ENCODE results near the gene SH2D7.
A peak's percentile ranks its signal among the peaks of the same experiment; 100 is the strongest.

SH2D7 gene

DNA sequence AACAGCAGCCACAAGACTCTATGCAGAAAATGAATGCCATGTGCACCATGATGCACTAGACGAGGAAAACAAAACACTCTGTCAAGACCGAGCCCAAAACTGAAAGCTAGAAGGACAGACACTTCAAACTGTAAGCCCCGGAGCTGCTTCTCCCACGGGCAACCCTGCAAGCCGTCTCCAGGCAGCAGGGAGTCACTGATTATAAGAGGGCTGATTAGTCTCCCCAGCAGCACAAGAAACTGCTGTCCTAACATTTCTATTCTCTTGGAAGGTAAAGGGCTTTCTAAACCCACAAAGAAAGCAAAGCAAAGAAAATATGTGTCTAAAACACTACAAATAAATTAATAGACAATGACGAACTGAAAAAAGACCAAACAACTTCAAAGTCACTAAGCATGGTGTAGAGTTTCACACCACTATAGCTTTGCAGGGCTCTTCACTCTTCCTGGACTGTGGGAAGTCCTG is 30.4 kb upstream of the SH2D7 start:
- DNase-seq = peak in 1 of 5 donors; percentile 63

GRCh38 chr15:78063217-78063616 is 29.1 kb upstream of the SH2D7 start:
- DNase-seq = no peak

DNA sequence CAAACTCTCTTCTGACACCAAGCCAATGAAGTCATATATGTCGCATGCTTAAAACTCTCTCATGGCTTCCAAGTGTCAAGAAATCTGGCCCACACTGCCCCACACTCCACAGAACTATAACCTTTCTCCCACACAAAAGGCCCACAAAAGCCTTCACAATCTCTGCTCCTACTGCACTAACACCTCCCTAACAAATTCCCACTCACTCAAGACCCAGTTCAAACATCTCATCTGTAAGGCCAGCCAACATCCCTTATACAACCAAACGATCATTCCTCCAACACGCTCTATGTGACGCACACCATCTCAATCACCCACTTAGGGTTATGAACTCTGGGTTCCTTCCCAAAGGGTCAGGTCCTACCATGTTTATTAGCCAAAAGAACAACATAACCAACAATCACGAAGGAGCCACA is 28.4 kb upstream of the SH2D7 start:
- no peak for DNase-seq

GRCh38 chr15:78064544-78064943 is 27.8 kb upstream of the SH2D7 start:
- no peak for DNase-seq

DNA sequence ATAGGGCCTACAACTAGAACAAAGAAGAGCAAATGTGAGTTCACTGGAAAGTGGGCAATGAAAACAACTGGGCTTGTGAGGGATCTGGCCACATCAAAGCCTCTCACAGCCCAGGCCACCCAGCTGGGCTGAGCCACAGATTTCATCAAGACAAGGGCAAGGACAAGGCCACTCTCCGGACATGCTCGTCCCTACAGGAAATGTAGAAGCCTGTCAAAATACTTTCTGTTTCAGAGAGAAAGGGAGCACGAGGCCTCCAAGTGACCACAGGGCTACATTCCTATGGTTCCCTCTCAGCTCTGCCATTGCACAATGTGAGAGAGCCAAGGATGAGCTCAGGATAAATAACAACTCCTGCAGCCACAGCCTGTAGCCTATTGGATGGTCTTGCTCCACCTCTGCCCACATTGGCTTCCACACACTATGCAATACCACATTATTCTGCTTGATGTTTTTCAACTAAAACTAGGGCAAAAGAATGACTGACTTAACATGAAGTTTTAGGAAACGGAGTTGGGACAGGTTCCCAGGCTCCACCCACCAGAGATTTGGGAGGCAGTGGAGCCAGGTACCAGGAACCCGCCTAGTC is 27.0 kb upstream of the SH2D7 start:
- peak in 1 of 5 donors; percentile 18 for DNase-seq

- peak in 1 of 5 donors; percentile 16 for DNase-seq
These were observed 26.1 kb upstream of the SH2D7 start for GRCh38 chr15:78065973-78066946.

DNA sequence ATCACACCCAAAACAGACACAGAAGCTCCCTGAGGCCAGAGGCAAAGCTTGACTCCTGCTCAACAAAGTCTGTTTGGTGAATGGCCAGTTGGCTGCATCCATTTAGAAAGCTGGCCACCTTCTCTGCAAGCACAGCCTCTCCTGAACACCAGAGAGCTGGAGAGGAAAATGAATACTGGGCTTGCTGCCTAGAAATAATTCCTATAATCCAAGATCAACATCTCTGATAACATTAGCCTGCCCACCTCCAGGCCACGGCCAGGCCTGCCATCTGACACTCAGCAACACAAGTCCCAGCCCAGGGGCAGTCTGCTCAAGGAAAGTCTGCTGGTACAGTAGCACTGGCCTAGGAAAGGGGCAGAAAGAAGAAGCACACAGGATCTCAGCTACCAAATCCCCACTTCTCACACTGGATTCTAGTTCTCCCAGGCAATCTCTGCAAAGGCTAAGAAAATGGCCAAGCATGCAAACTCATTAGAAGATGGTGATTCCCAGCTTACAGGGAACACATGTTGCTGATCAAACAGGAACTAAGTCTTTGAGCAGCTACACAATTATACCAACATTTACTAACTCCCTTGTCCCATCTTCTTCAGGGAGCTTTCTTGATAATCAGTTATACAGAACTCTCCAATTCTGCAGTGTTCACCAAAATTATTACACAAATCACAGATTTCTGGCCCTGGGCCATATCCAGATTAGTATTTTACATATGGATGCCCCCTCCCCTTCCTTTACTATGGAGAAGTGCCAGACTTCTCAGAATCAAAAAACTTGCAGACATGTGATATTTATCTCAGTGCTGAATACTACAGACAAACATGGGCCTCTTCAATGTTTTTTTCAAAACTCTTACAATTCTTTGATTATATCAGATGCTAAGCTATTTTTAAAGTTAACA is 24.8 kb upstream of the SH2D7 start:
- no peak for DNase-seq

DNA sequence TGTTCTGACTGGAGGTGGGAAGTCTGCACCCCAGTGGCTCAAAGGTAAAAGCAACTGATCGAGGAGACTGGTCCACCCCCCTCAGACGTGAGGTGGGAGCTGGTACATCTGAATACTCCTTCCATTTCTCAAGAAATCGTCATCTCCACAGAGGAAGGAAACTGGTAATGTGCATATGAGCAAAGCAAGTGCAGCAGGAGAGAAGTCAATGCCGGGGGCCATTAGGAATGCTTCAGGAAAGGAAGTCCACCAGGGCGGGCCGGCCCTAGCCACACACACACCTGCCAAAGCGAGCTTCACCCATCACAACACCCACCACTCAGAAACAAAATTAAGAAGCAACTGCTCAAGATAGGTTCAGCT is 23.3 kb upstream of the SH2D7 start:
- DNase-seq = no peak

GRCh38 chr15:78069462-78070029 is 22.8 kb upstream of the SH2D7 start:
- DNase-seq = peak in 1 of 5 donors; percentile 32

GRCh38 chr15:78070049-78070700 is 22.2 kb upstream of the SH2D7 start:
- DNase-seq = peak in 3 of 5 donors; percentile 23 to 62 (median 46)

DNA sequence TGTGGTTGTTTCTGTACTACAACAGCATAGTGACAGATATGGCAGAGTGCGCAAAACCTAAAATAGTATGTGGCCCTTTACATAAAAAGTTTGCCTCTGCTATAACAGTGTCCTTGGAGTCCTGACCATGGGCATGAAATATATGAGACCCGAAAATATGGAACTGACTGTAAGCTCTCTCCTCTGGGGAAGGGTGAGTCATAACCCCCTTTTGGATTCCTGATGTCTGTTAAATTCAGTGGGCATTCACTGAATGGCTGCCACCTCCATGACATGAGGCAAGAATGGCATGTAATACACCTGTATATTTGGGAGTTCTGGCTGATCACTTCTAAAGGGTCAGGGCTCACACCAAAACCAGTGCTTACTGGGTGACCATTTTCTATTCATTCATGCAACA is 21.0 kb upstream of the SH2D7 start:
- no peak for DNase-seq

DNA sequence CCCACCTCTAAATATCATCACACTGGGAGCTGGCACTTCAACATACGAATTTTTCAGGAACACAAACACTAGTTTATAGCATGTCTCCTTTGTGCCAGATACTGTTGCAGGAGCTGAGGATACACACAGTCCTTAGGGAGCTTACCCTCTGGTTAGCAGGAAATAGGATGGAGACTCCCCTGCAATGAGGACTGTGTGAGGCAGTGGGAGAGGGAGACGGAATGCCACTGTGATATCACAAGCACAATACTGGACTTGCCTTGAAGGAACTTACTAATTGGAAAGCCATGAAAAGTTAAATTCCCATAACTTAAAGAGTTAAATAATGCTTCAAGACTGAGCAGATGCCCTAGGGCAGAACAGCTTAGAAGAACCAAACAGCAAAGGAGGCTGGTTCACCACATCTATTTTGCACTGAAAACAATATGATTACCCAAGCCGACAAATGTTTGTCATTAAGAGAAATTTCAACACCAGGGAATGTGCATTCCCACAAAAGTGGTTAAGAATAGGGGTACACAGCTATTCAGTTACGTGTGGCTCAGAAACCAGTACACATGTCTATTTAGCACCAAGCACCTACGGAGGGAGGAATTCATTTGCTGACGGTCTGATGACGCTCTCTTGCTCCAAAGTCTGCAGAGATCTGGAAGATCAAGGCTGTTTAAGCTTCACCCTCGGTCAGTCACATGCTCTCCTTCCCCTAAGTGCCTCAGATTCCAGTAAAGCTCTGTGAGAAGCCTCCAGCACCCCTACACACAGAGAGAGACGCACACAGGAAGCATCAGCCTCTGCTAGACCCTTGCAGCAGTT is 20.1 kb upstream of the SH2D7 start:
- DNase-seq = peak in 1 of 5 donors; percentile 49

DNA sequence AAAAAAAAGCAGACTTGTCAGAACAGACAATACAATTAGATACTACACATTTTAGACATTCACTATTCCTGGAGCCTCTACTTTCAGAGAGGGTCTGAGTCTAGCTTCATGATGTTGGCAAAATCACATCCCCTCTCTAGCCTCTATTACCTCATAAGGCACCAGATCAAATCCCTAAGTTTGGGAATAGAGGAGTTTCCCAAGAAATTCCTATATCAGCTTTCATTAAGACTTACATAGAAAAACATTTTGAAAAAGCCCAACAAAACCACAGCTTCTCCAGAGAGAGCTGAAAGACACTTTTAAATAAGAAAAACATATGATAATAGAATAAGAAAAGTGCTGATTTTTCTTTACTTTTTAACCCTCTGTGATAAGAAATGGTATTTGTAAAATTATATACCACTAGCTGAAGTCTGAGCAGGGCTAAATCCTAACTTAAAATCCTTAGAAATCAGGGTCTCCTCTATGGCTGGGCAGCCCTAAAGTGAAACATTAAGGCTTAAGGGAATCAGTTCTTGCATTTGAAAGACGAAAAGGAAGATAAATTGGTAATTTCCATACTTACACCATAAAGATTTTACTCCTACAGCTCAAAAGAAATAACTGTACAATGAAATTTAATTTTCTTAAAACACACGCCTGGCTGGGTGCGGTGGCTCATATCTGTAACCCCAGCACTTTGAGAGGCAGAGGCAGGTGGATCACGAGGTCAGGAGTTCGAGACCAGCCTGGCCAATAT is 19.1 kb upstream of the SH2D7 start:
- DNase-seq = no peak

- DNase-seq = no peak
These were observed 16.7 kb upstream of the SH2D7 start for GRCh38 chr15:78075490-78076230.

DNA sequence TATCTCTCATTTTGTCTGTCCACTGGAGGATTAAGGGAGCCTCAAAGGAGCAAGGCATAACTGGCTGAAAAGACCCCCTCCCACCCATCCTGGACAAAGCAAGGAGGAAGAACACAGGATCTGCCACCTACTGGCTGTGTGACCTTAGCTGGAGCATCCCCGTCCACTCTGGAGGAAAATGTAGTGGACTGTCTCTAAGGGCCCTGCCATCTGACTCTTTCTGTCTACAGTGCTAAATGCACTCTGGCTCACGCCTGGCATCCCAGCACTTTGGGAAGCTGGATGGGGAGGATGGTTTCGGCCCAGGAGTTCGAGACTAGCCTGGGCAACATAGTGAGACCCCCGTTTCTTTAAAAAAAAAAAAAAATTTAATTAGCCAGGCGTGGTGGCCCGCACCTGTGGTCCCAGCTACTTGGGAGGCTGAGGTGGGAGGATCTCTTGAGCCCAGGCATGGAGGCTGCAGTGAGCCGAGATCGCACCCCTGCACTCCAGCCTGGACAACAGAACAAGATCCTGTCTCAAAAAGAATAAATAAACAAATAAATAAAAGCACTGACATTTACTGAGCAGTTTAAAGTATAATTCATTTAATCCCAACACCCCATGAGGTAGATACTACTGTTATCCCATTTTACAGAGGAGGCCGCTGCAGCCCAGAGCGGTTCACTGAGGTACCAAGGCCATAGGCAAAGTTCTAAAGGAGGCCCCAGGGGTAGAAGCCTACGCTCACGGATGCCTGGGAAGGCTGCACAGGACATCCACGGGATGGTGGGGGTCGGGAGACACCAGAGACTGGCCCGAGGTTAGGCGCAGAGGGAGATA is 15.9 kb upstream of the SH2D7 start:
- DNase-seq = peak in 1 of 5 donors; percentile 20

DNA sequence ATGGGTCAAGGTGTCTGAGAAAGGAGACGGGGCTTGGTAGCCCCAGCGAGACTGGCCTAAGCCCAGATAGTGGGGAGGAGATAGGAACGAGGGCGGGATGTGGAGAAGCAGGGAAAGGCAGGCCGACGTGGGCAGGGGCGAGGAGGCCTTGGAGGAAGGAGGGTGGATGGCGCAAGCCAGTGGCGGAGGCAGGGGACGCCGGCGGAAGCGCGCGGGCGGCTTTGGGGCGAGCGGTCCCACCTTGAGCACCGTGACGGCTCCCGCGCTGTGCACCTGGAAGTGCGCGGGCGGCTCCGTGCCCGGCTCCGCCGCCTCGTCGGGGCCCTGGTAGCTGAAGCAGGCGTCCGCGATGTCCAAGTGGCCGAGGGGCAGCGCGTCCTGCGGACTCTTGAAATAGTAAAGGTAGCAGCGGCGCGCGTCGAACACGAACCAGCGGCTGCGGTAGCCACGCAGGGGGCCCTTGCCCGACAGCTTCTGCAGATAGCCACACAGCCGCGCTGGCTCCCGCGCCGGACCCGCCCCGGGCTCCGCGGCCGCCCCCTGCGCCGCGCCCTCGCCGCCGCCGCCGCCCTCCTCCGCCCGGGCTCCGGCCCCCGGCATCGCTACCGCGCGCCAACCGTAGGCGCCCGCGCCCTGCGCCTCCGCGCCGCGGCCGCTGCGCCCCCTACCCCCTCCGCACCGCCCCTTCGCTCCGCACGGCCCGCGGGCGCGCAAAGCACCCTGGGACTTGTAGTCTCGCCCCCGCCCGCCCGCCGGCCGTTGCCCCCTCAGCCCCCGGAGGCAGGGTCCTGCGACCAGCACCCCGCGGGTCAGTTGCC is 15.1 kb upstream of the SH2D7 start, which contains the start of gene TBC1D2B:
TSS of gene TBC1D2B (minus strand) at position 659 of the 818 bp plus-strand sequence. CDS start at position 600, 59 bp downstream.
- DNase-seq = peak; percentile 56 to 74 (median 58)

DNA sequence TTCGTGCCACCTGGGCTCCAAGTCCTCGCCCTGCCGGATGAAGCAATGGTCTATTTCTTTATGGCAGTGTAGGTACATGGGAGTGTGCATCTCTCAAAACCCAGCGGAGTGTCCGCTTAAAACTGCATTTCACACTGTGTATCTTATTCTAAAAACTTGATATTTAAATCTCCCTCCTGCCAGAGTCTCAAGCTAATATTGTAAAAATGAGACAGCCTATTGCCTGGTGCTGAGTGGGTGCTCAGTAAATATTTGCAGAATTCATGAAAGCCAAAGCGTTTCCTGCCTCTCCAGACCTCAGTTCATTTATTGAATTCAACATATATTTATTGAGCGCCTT is 14.5 kb upstream of the SH2D7 start:
- DNase-seq = no peak
